H9 (cell line): ENCODE results near the gene KLHL22. TPM values are rescaled to one million over a fixed set of nuclear protein-coding genes. Genes with fewer than 3 reads are reported as not detected.

ENCODE experiments used
- DNase-seq: peaks from one replicate; pipeline ENCODE4 v3.0.0-alpha.2; 2017
- H2AFZ ChIP-seq: one replicate; pipeline ENCODE4 v1.6.1; 2013; ENCODE audit warnings: mild to moderate bottlenecking, low read length, control low read depth, moderate library complexity
- H2AK5ac ChIP-seq: 2 replicates; pipeline ENCODE4 v1.6.1; 2013; ENCODE audit warnings: low read length, control low read depth, mixed read lengths; ENCODE audit not compliant: insufficient read length
- H2BK120ac ChIP-seq: one replicate; pipeline ENCODE4 v1.6.1; 2013; ENCODE audit warnings: low read depth, mild to moderate bottlenecking, low read length, control low read depth, inconsistent platforms; ENCODE audit not compliant: poor library complexity, severe bottlenecking
- H2BK12ac ChIP-seq: 2 replicates; pipeline ENCODE4 v1.6.1; 2013; ENCODE audit warnings: low read length, control low read depth, mixed read lengths, low read depth; ENCODE audit not compliant: insufficient read length
- H2BK15ac ChIP-seq: 2 replicates; pipeline ENCODE4 v1.6.1; 2013; ENCODE audit warnings: low read depth, low read length, control low read depth
- H2BK20ac ChIP-seq: one replicate; pipeline ENCODE4 v1.6.1; 2013; ENCODE audit warnings: low read depth, mild to moderate bottlenecking, low read length, control low read depth, inconsistent platforms; ENCODE audit not compliant: poor library complexity, severe bottlenecking
- H2BK5ac ChIP-seq: 2 replicates; pipeline ENCODE4 v1.6.1; 2013; ENCODE audit warnings: low read length, control low read depth, mixed read lengths; ENCODE audit not compliant: insufficient read length
- H3K14ac ChIP-seq: 2 replicates; pipeline ENCODE4 v1.6.1; 2013; ENCODE audit warnings: low read length, control low read depth; ENCODE audit not compliant: insufficient read depth
- H3K18ac ChIP-seq: 2 replicates; pipeline ENCODE4 v1.6.1; 2013; ENCODE audit warnings: low read depth, mild to moderate bottlenecking, mixed read lengths, low read length, control low read depth; ENCODE audit not compliant: insufficient read length
- H3K23ac ChIP-seq: 2 replicates; pipeline ENCODE4 v1.6.1; 2013; ENCODE audit warnings: low read length, control low read depth, mixed read lengths, low read depth; ENCODE audit not compliant: insufficient read length
- H3K23me2 ChIP-seq: 2 replicates; pipeline ENCODE4 v1.6.1; 2013; ENCODE audit warnings: low read depth, mild to moderate bottlenecking, mixed read lengths, low read length, control low read depth; ENCODE audit not compliant: insufficient read length, poor library complexity, severe bottlenecking
- H3K27ac ChIP-seq: 2 replicates; pipeline ENCODE4 v1.5.1; 2013; ENCODE audit warnings: low read length, control low read depth, mixed read lengths, low read depth; ENCODE audit not compliant: insufficient read length
- H3K27me3 ChIP-seq: 2 replicates; pipeline ENCODE4 v1.6.1; 2013; ENCODE audit warnings: low read length, control low read depth, inconsistent platforms; ENCODE audit not compliant: insufficient read depth
- H3K4ac ChIP-seq: 2 replicates; pipeline ENCODE4 v1.6.1; 2013; ENCODE audit warnings: low read depth, mild to moderate bottlenecking, control low read depth, inconsistent platforms, low read length, moderate library complexity
- H3K4me1 ChIP-seq: 2 replicates; pipeline ENCODE4 v1.6.1; 2013; ENCODE audit warnings: low read length, control low read depth, inconsistent platforms; ENCODE audit not compliant: insufficient read depth
- H3K4me2 ChIP-seq: 2 replicates; pipeline ENCODE4 v1.6.1; 2013; ENCODE audit warnings: low read length, control low read depth, mixed read lengths; ENCODE audit not compliant: insufficient read length, insufficient read depth
- H3K56ac ChIP-seq: 2 replicates; pipeline ENCODE4 v1.6.1; 2013; ENCODE audit warnings: low read depth, mild to moderate bottlenecking, mixed read lengths, low read length, control low read depth; ENCODE audit not compliant: insufficient read length
- H3K79me1 ChIP-seq: 2 replicates; pipeline ENCODE4 v1.6.1; 2013; ENCODE audit warnings: low read depth, mild to moderate bottlenecking, moderate library complexity, low read length, control low read depth, inconsistent platforms; ENCODE audit not compliant: insufficient read depth, poor library complexity, severe bottlenecking
- H3K79me2 ChIP-seq: 2 replicates; pipeline ENCODE4 v1.6.1; 2013; ENCODE audit warnings: low read length, control low read depth, inconsistent platforms; ENCODE audit not compliant: insufficient read depth
- H3K9ac ChIP-seq: 2 replicates; pipeline ENCODE4 v1.6.1; 2013; ENCODE audit warnings: low read length, control low read depth, mixed read lengths; ENCODE audit not compliant: insufficient read length; ENCODE audit errors: extremely low read depth
- H3K9me3 ChIP-seq: one replicate; pipeline ENCODE4 v1.6.1; 2013; ENCODE audit warnings: low read depth, low read length, inconsistent platforms; ENCODE audit not compliant: control insufficient read depth
- H3T11ph ChIP-seq: one replicate; pipeline ENCODE4 v1.6.1; 2013; ENCODE audit warnings: mild to moderate bottlenecking, low read length, control low read depth, inconsistent platforms
- H4K20me1 ChIP-seq: one replicate; pipeline ENCODE4 v1.6.1; 2013; ENCODE audit not compliant: control insufficient read depth, insufficient read length, insufficient read depth
- H4K5ac ChIP-seq: 2 replicates; pipeline ENCODE4 v1.6.1; 2013; ENCODE audit warnings: low read depth, mild to moderate bottlenecking, mixed read lengths, low read length, control low read depth; ENCODE audit not compliant: insufficient read length
- H4K8ac ChIP-seq: replicated peaks from 2 replicates; pipeline ENCODE4 v1.6.1; 2013; ENCODE audit warnings: low read length, control low read depth, mixed read lengths, low read depth; ENCODE audit not compliant: insufficient read length
- H4K91ac ChIP-seq: 2 replicates; pipeline ENCODE4 v1.6.1; 2013; ENCODE audit warnings: low read depth, mild to moderate bottlenecking, moderate library complexity, mixed read lengths, low read length, control low read depth; ENCODE audit not compliant: insufficient read length
- H3K27ac Mint-ChIP-seq, 3 experiments: 2 replicates in 2 of 3; 3 replicates in 1 of 3; pipeline ENCODE4 v1.8.0; 2020 to 2021; ENCODE audit warnings: mixed read lengths in 3 of 3, mild to moderate bottlenecking in 1 of 3, moderate library complexity in 1 of 3
- H3K27me3 Mint-ChIP-seq: 2 replicates; pipeline ENCODE4 v1.8.0; 2021; ENCODE audit warnings: low read depth, mild to moderate bottlenecking, moderate library complexity, mixed read lengths
- H3K36me3 Mint-ChIP-seq, 3 experiments: 2 replicates in 2 of 3; 3 replicates in 1 of 3; pipeline ENCODE4 v1.8.0; 2020 to 2021; ENCODE audit warnings: low read depth in 3 of 3, mixed read lengths in 3 of 3; ENCODE audit not compliant: insufficient read depth in 1 of 3
- H3K4me1 Mint-ChIP-seq, 2 experiments: 2 replicates each; pipeline ENCODE4 v1.8.0; 2020; ENCODE audit warnings: mixed read lengths in 2 of 2
- H3K4me3 Mint-ChIP-seq, 2 experiments: 2 replicates in 1 of 2; 3 replicates in 1 of 2; pipeline ENCODE4 v1.8.0; 2020 to 2021; ENCODE audit warnings: mild to moderate bottlenecking in 2 of 2, mixed read lengths in 2 of 2, moderate library complexity in 1 of 2
- H3K9me3 Mint-ChIP-seq, 2 experiments: 2 replicates in 1 of 2; 3 replicates in 1 of 2; pipeline ENCODE4 v1.8.0; 2020; ENCODE audit warnings: mild to moderate bottlenecking in 2 of 2, mixed read lengths in 2 of 2, moderate library complexity in 1 of 2
- CTCF ChIP-seq: fragments of 200-600 bp; sonication (generic); conservative IDR thresholded peaks from 3 replicates; pipeline ENCODE4 v1.8.0; 2021; ENCODE audit warnings: antibody characterized with exemption, mild to moderate bottlenecking
- WGBS: extraction: QIAGEN DNeasy Blood & Tissue Kit; methylation state at CpG from one replicate; pipeline ENCODE4 v1.1.7; 2013; ENCODE audit warnings: missing lambda C conversion rate, low lambda C conversion rate, mixed read lengths; ENCODE audit not compliant: insufficient read length; ENCODE audit errors: extremely low coverage; 5-methylcytosine and 5-hydroxymethylcytosine counted together
- total RNA-seq: library from RNA; stranded (reverse); gene quantifications from 2 replicates; pipeline ENCODE4 v1.2.1, GENCODE V29; 2021

Gene KLHL22
- total RNA-seq, 1 experiment from 2014 or later = 11.9 TPM

- H3K56ac ChIP-seq = no peak overlapping the region
- no peak overlapping the region for H2BK20ac ChIP-seq
- no peak overlapping the region for H4K91ac ChIP-seq
- H3T11ph ChIP-seq = no peak overlapping the region
- no peak overlapping the region for H3K4me2 ChIP-seq
- Mint-ChIP-seq H3K36me3 (peaks cover 0 to 5% (median 3%) of the 10 kb centered on the region in 3 experiments; a peak in 4 of 7 replicates), H3K4me3 (no peak overlapping the region), H3K9me3 (no peaks in the 10 kb centered on the region), H3K27me3 (peaks cover 44% of the 10 kb centered on the region), H3K4me1 (peaks cover 18 to 22% of the 10 kb centered on the region in 2 experiments), H3K27ac (no peak overlapping the region)
- no peak for TF ChIP-seq CTCF
- H3K23me2 ChIP-seq = peaks cover 17% of the 10 kb centered on the region
- H2AFZ ChIP-seq = no peak overlapping the region
- no peak overlapping the region for H2BK12ac ChIP-seq
- H3K27me3 ChIP-seq = peaks cover 10% of the 10 kb centered on the region; the same call in 1 of the 2 replicates
- H3K4ac ChIP-seq = no peak overlapping the region
- no peaks in the 10 kb centered on the region for H3K9me3 ChIP-seq
- DNase-seq = no peak
- no peak overlapping the region for H4K5ac ChIP-seq
- no peaks in the 10 kb centered on the region for H3K79me2 ChIP-seq
- no peak overlapping the region for H3K9ac ChIP-seq
- no peak overlapping the region for H2BK5ac ChIP-seq
- H3K23ac ChIP-seq = no peak overlapping the region
- 0 out of 2 replicates have a peak, but pooled peaks cover 2% of the 10 kb centered on the region for H3K4me1 ChIP-seq
- H2AK5ac ChIP-seq = no peak overlapping the region
- H3K79me1 ChIP-seq = no peaks in the 10 kb centered on the region
- no peak overlapping the region for H4K8ac ChIP-seq
- no peak overlapping the region for H2BK120ac ChIP-seq
- H3K18ac ChIP-seq = no peak overlapping the region
- H2BK15ac ChIP-seq = no peak overlapping the region
- no peak overlapping the region for H3K27ac ChIP-seq
- no peaks in the 10 kb centered on the region for H4K20me1 ChIP-seq
- WGBS = no CpG with 5 or more reads among the region's 5 CpGs
- H3K14ac ChIP-seq = no peak overlapping the region
Observed at GRCh38 chr22:20439928-20440575, 55.5 kb downstream of the KLHL22 start.
